OCI-LY1 (cell line): ENCODE measurements around the gene PUM1.

Experiments used
- H2AFZ ChIP-seq: fragments of 200-600 bp; sonication (generic), shearing (Covaris generic); 2 replicates; pipeline ENCODE4 v1.6.0; 2014; ENCODE audit warnings: antibody characterized with exemption, mild to moderate bottlenecking, low read length
- H3F3A ChIP-seq: fragments of 200-600 bp; sonication (generic), shearing (Covaris generic); 2 replicates; pipeline ENCODE4 v1.6.0; 2014; ENCODE audit warnings: mild to moderate bottlenecking, antibody characterized with exemption, low read length, moderate library complexity; ENCODE audit not compliant: insufficient read depth
- H3K27ac ChIP-seq: fragments of 200-600 bp; sonication (generic); 2 replicates; pipeline ENCODE4 v1.5.1; 2014; ENCODE audit warnings: low read length, mixed run types, mild to moderate bottlenecking, low read depth; ENCODE audit not compliant: poor library complexity, severe bottlenecking
- H3K27me3 ChIP-seq: fragments of 200-600 bp; sonication (generic); 2 replicates; pipeline ENCODE4 v1.6.0; 2014; ENCODE audit warnings: antibody characterized with exemption, mild to moderate bottlenecking, low read length, moderate library complexity; ENCODE audit not compliant: insufficient read depth
- H3K36me3 ChIP-seq: fragments of 200-600 bp; sonication (generic); 2 replicates; pipeline ENCODE4 v1.6.1; 2014; ENCODE audit warnings: mild to moderate bottlenecking, antibody characterized with exemption, low read length, moderate library complexity, mixed read lengths; ENCODE audit not compliant: insufficient read depth
- H3K4me1 ChIP-seq: fragments of 200-600 bp; sonication (generic); 2 replicates; pipeline ENCODE4 v1.5.1; 2014; ENCODE audit warnings: mild to moderate bottlenecking, low read length, moderate library complexity; ENCODE audit not compliant: insufficient read depth, severe bottlenecking
- H3K4me2 ChIP-seq: fragments of 200-600 bp; sonication (generic), shearing (Covaris generic); 2 replicates; pipeline ENCODE4 v1.6.1; 2014; ENCODE audit warnings: low read length
- H3K4me3 ChIP-seq: fragments of 200-600 bp; sonication (generic); 2 replicates; pipeline ENCODE4 v1.5.1; 2014; ENCODE audit warnings: low read length, low read depth, mild to moderate bottlenecking, mixed read lengths; ENCODE audit not compliant: poor library complexity, severe bottlenecking
- H3K79me2 ChIP-seq: fragments of 200-600 bp; shearing (Covaris generic); 2 replicates; pipeline ENCODE4 v1.6.1; 2016; ENCODE audit warnings: mixed run types, low read length, mixed read lengths; ENCODE audit not compliant: insufficient read depth
- H3K9ac ChIP-seq: fragments of 200-600 bp; sonication (generic), shearing (Covaris generic); 2 replicates; pipeline ENCODE4 v1.6.1; 2014; ENCODE audit warnings: mild to moderate bottlenecking, low read length, mixed read lengths
- H3K9me2 ChIP-seq: fragments of 200-600 bp; sonication (generic), shearing (Covaris generic); 2 replicates; pipeline ENCODE4 v1.6.1; 2014; ENCODE audit warnings: low read depth, mild to moderate bottlenecking, low read length, mixed read lengths
- H3K9me3 ChIP-seq: fragments of 200-600 bp; shearing (Covaris generic); 2 replicates; pipeline ENCODE4 v1.6.1; 2014; ENCODE audit warnings: low read length, mixed read lengths
- H4K20me1 ChIP-seq: fragments of 200-600 bp; sonication (generic), shearing (Covaris generic); 2 replicates; pipeline ENCODE4 v1.6.0; 2016; ENCODE audit warnings: mild to moderate bottlenecking, low read length; ENCODE audit not compliant: insufficient read depth
- CTCF ChIP-seq: fragments of 200-600 bp; sonication (generic), shearing (Covaris generic); IDR thresholded peaks from 2 replicates; pipeline ENCODE4 v1.5.1; 2017; ENCODE audit warnings: mild to moderate bottlenecking, antibody characterized with exemption, low read length, moderate library complexity, mixed read lengths
- EZH2 ChIP-seq: fragments of 200-600 bp; sonication (generic), shearing (Covaris generic); IDR thresholded peaks from 2 replicates; pipeline ENCODE4 v1.8.0; 2017; ENCODE audit warnings: borderline replicate concordance, mixed run types, mild to moderate bottlenecking, antibody characterized with exemption, low read length, moderate library complexity, mixed read lengths

The PUM1 gene

GRCh38 chr1:31058012-31058411, 7.5 kb downstream of the PUM1 start:
- peaks cover 97% of the 10 kb centered on the region for H3K79me2 ChIP-seq
- H3K27ac ChIP-seq, result no peak overlapping the region
- H3K36me3 ChIP-seq, result peaks cover 76% of the 10 kb centered on the region
- no peak overlapping the region for H3K4me3 ChIP-seq
- H3K27me3 ChIP-seq, result no peaks in the 10 kb centered on the region
- H3K4me2 ChIP-seq, result no peak overlapping the region
- H3K9ac ChIP-seq, result no peak overlapping the region
- TF ChIP-seq CTCF (no peak), EZH2 (no peak)
- H3K9me2 ChIP-seq, result no peaks in the 10 kb centered on the region
- no peak overlapping the region for H2AFZ ChIP-seq
- no peaks in the 10 kb centered on the region for H3F3A ChIP-seq
- H3K4me1 ChIP-seq, result peaks cover 14% of the 10 kb centered on the region
- no peaks in the 10 kb centered on the region for H3K9me3 ChIP-seq
- H4K20me1 ChIP-seq, result peaks cover 3% of the 10 kb centered on the region; the same call in 1 of the 2 replicates

- Histone ChIP-seq H3K36me3 (peaks cover 74% of the 10 kb centered on the region), H3K4me1 (no peaks in the 10 kb centered on the region), H3F3A (no peaks in the 10 kb centered on the region), H3K9me3 (no peaks in the 10 kb centered on the region), H3K4me3 (no peak overlapping the region), H2AFZ (no peak overlapping the region), H3K9me2 (no peaks in the 10 kb centered on the region), H3K9ac (no peak overlapping the region), H3K27ac (no peak overlapping the region), H3K79me2 (peaks cover 95% of the 10 kb centered on the region), H4K20me1 (peaks cover 3% of the 10 kb centered on the region; the same call in 1 of the 2 replicates), H3K27me3 (no peaks in the 10 kb centered on the region), H3K4me2 (no peak overlapping the region)
- TF ChIP-seq EZH2, result no peak
- no peak for TF ChIP-seq CTCF
These were observed 9.6 kb downstream of the PUM1 start for GRCh38 chr1:31055953-31056352.

GRCh38 chr1:31055501-31055900, 10.0 kb downstream of the PUM1 start:
- TF ChIP-seq EZH2 (no peak), CTCF (no peak)
- H3K27me3 ChIP-seq, result no peaks in the 10 kb centered on the region
- H3K27ac ChIP-seq, result no peak overlapping the region
- peaks cover 77% of the 10 kb centered on the region for H3K36me3 ChIP-seq
- no peak overlapping the region for H3K4me2 ChIP-seq
- no peak overlapping the region for H2AFZ ChIP-seq
- no peaks in the 10 kb centered on the region for H3K9me2 ChIP-seq
- H3K9ac ChIP-seq, result no peak overlapping the region
- H4K20me1 ChIP-seq, result peaks cover 3% of the 10 kb centered on the region; the same call in 1 of the 2 replicates
- H3K79me2 ChIP-seq, result peaks cover 95% of the 10 kb centered on the region
- no peaks in the 10 kb centered on the region for H3K9me3 ChIP-seq
- H3K4me3 ChIP-seq, result no peak overlapping the region
- no peaks in the 10 kb centered on the region for H3F3A ChIP-seq
- no peaks in the 10 kb centered on the region for H3K4me1 ChIP-seq
